Esophagus squamous epithelium (tissue), 4 donors: Measurements from ENCODE around the gene DNM2.

ENCODE experiments used
- CTCF ChIP-seq, 6 experiments: fragments of 450-650 bp in 4 of 6; fragments of 200-600 bp in 2 of 6; sonication (generic) in 2 of 6; IDR thresholded peaks; one replicate each; pipeline ENCODE4 v1.5.1; 2016 to 2019; ENCODE audit warnings: antibody characterized with exemption in 6 of 6, mild to moderate bottlenecking in 4 of 6, moderate library complexity in 4 of 6
- POLR2A ChIP-seq, 4 donors: fragments of 450-650 bp; IDR thresholded peaks; one replicate each; pipeline ENCODE4 v1.6.1; 2017; ENCODE audit warnings: antibody characterized with exemption in 4 of 4, mild to moderate bottlenecking in 4 of 4, moderate library complexity in 3 of 4

- TF ChIP-seq CTCF (IDR thresholded peaks at IDR 0.05) (no peak), POLR2A (IDR thresholded peaks at IDR 0.05) (no peak)
These were observed 112.5 kb downstream of the DNM2 start for GRCh38 chr19:10830370-10830769.
